ENCODE data around the gene CCSER1.
"Not testable (repeated sequence)": the region's sequence is repeated elsewhere in the genome, so short reads cannot be mapped to it uniquely, and the experiment has no call there.

Gene CCSER1

GRCh38 chr4:90906239-90906638 lies 779.0 kb downstream of the CCSER1 start:
- H3K18ac ChIP-seq (ENCODE audit: low read length): no peak overlapping the region
- no peak overlapping the region for H3K23ac ChIP-seq (ENCODE audit: low read length)
- H3K4me1 ChIP-seq (ENCODE audit: control insufficient read depth in 1 of 2, insufficient read depth in 2 of 2, low read length in 2 of 2): no peaks in the 10 kb centered on the region
- H3K79me2 ChIP-seq (ENCODE audit: control insufficient read depth, insufficient read depth, low read length, poor library complexity): no peaks in the 10 kb centered on the region
- H3K4me3 ChIP-seq (ENCODE audit: low read depth, low read length): no peak overlapping the region
- no peak overlapping the region for H3K14ac ChIP-seq (ENCODE audit: low read length)
- DNase-seq: no peak
- H3K27me3 ChIP-seq (ENCODE audit: insufficient read depth, low read length): no peaks in the 10 kb centered on the region
- no peak overlapping the region for H3K27ac ChIP-seq (ENCODE audit: low read depth, low read length)
- no peak overlapping the region for H2AFZ ChIP-seq (ENCODE audit: insufficient read depth, low read length, poor library complexity)
- 100% methylated on average over 1 of the region's 3 CpGs for WGBS (ENCODE audit: extremely low coverage, insufficient coverage, insufficient read length)
- no peaks in the 10 kb centered on the region for H3K36me3 ChIP-seq (ENCODE audit: control insufficient read depth in 1 of 2, insufficient read depth in 2 of 2, low read length in 2 of 2)
- no peak overlapping the region for H4K8ac ChIP-seq (ENCODE audit: low read depth, low read length)
- no peak overlapping the region for H3K9ac ChIP-seq (ENCODE audit: low read length)
- H3K4ac ChIP-seq (ENCODE audit: low read depth, low read length): no peak overlapping the region
- H4K91ac ChIP-seq (ENCODE audit: low read depth, low read length): no peak overlapping the region
- H3K9me3 ChIP-seq (ENCODE audit: insufficient read depth, low read depth, low read length): peaks cover 2% of the 10 kb centered on the region
- no peak overlapping the region for H3K4me2 ChIP-seq (ENCODE audit: low read length)
- H2AK5ac ChIP-seq (ENCODE audit: low read length): no peak overlapping the region
- no peaks in the 10 kb centered on the region for H3K79me1 ChIP-seq (ENCODE audit: low read length)
- H4K12ac ChIP-seq (ENCODE audit: low read depth, low read length): no peak overlapping the region
- no peak overlapping the region for H2BK5ac ChIP-seq (ENCODE audit: low read depth, low read length, poor library complexity)
- no peak overlapping the region for H2BK12ac ChIP-seq (ENCODE audit: low read length)
- no peak overlapping the region for H2BK120ac ChIP-seq (ENCODE audit: insufficient read depth, low read length, poor library complexity)

GRCh38 chr4:90911724-90912434 lies 784.7 kb downstream of the CCSER1 start:
- H2BK5ac ChIP-seq (ENCODE audit: low read depth, low read length, poor library complexity); H3K18ac ChIP-seq (ENCODE audit: low read length); H3K23ac ChIP-seq (ENCODE audit: low read length); H2BK120ac ChIP-seq (ENCODE audit: insufficient read depth, low read length, poor library complexity); H4K8ac ChIP-seq (ENCODE audit: low read depth, low read length); H3K4me2 ChIP-seq (ENCODE audit: low read length); H3K36me3 ChIP-seq (ENCODE audit: control insufficient read depth in 1 of 2, insufficient read depth in 2 of 2, low read length in 2 of 2); H3K4me3 ChIP-seq (ENCODE audit: low read depth, low read length); H3K9me3 ChIP-seq (ENCODE audit: insufficient read depth, low read depth, low read length); H3K14ac ChIP-seq (ENCODE audit: low read length); H3K79me2 ChIP-seq (ENCODE audit: control insufficient read depth, insufficient read depth, low read length, poor library complexity); H3K27me3 ChIP-seq (ENCODE audit: insufficient read depth, low read length); H4K12ac ChIP-seq (ENCODE audit: low read depth, low read length); H2AK5ac ChIP-seq (ENCODE audit: low read length); DNase-seq; H3K27ac ChIP-seq (ENCODE audit: low read depth, low read length); H2BK12ac ChIP-seq (ENCODE audit: low read length); H3K4me1 ChIP-seq (ENCODE audit: control insufficient read depth in 1 of 2, insufficient read depth in 2 of 2, low read length in 2 of 2); H2AFZ ChIP-seq (ENCODE audit: insufficient read depth, low read length, poor library complexity); H3K4ac ChIP-seq (ENCODE audit: low read depth, low read length); H4K91ac ChIP-seq (ENCODE audit: low read depth, low read length); H3K79me1 ChIP-seq (ENCODE audit: low read length); H3K9ac ChIP-seq (ENCODE audit: low read length): not testable (repeated sequence)
- WGBS (ENCODE audit: extremely low coverage, insufficient coverage, insufficient read length): no CpG with 5 or more reads among the region's 17 CpGs

DNA sequence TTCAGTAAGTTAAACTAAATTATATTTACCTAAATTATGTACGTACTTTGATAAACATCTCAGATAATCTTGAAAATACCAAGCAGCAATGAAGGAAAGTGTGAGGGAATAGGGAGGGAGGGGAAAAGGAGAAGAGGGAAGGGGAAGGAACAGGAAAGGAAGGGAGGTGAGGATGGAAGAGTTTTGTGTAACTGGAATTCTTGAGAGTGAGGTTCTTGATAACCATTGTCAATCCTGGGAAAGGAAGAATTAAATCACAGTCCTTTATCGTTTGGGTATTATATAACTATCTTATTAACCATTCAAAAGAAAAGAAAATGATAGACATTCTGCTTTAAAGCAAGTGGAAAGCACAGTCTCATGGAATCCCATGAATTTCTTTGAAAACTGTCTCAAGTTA lies 795.0 kb downstream of the CCSER1 start:
- Histone ChIP-seq H3K36me3 (ENCODE audit: control insufficient read depth in 1 of 2, insufficient read depth in 2 of 2, low read length in 2 of 2) (no peaks in the 10 kb centered on the region), H2AK5ac (ENCODE audit: low read length) (no peak overlapping the region)

DNA sequence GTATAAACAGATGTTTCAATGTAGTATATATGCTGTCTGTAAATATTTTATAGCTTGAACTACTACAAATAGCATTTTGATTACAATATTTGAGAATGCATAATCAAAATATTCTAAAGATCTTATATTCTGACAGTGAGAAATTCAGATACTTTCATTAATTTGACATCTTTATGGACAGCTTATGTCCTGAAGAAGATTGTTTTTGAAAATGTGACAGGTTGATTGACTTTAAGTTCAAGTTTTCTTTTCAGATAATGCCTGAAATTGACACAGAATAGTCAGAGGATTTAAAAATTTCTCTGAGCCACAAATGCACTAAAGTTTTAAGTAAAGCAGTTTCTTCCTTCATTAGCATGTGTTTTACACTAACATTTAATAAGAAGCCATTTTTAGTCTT lies 799.8 kb downstream of the CCSER1 start:
- H3K14ac ChIP-seq (ENCODE audit: low read length): no peak overlapping the region
- H3K4me2 ChIP-seq (ENCODE audit: low read length): no peak overlapping the region
- H2BK120ac ChIP-seq (ENCODE audit: insufficient read depth, low read length, poor library complexity): no peak overlapping the region
- H4K12ac ChIP-seq (ENCODE audit: low read depth, low read length): no peak overlapping the region
- H2BK5ac ChIP-seq (ENCODE audit: low read depth, low read length, poor library complexity): no peak overlapping the region
- H2BK12ac ChIP-seq (ENCODE audit: low read length): no peak overlapping the region
- no peak overlapping the region for H3K23ac ChIP-seq (ENCODE audit: low read length)
- DNase-seq: no peak
- H3K27ac ChIP-seq (ENCODE audit: low read depth, low read length): no peak overlapping the region
- no peak overlapping the region for H2AFZ ChIP-seq (ENCODE audit: insufficient read depth, low read length, poor library complexity)
- no peak overlapping the region for H3K18ac ChIP-seq (ENCODE audit: low read length)
- no peaks in the 10 kb centered on the region for H3K4me1 ChIP-seq (ENCODE audit: control insufficient read depth in 1 of 2, insufficient read depth in 2 of 2, low read length in 2 of 2)
- H4K91ac ChIP-seq (ENCODE audit: low read depth, low read length): no peak overlapping the region
- H3K79me2 ChIP-seq (ENCODE audit: control insufficient read depth, insufficient read depth, low read length, poor library complexity): no peaks in the 10 kb centered on the region
- H2AK5ac ChIP-seq (ENCODE audit: low read length): no peak overlapping the region
- H3K9ac ChIP-seq (ENCODE audit: low read length): no peak overlapping the region
- no peaks in the 10 kb centered on the region for H3K36me3 ChIP-seq (ENCODE audit: control insufficient read depth in 1 of 2, insufficient read depth in 2 of 2, low read length in 2 of 2)
- no peaks in the 10 kb centered on the region for H3K9me3 ChIP-seq (ENCODE audit: insufficient read depth, low read depth, low read length)
- no peak overlapping the region for H4K8ac ChIP-seq (ENCODE audit: low read depth, low read length)
- H3K79me1 ChIP-seq (ENCODE audit: low read length): no peaks in the 10 kb centered on the region
- H3K27me3 ChIP-seq (ENCODE audit: insufficient read depth, low read length): no peaks in the 10 kb centered on the region
- no peak overlapping the region for H3K4ac ChIP-seq (ENCODE audit: low read depth, low read length)
- no peak overlapping the region for H3K4me3 ChIP-seq (ENCODE audit: low read depth, low read length)

More for the DNA sequence above, 795.0 kb downstream of the CCSER1 start:
- Histone ChIP-seq H3K4me2 (ENCODE audit: low read length) (no peak overlapping the region), H3K18ac (ENCODE audit: low read length) (no peak overlapping the region), H2BK12ac (ENCODE audit: low read length) (no peak overlapping the region), H3K79me2 (ENCODE audit: control insufficient read depth, insufficient read depth, low read length, poor library complexity) (no peaks in the 10 kb centered on the region), H3K27me3 (ENCODE audit: insufficient read depth, low read length) (no peaks in the 10 kb centered on the region), H2BK5ac (ENCODE audit: low read depth, low read length, poor library complexity) (no peak overlapping the region), H3K4ac (ENCODE audit: low read depth, low read length) (no peak overlapping the region), H3K4me3 (ENCODE audit: low read depth, low read length) (no peak overlapping the region), H4K12ac (ENCODE audit: low read depth, low read length) (no peak overlapping the region), H3K9ac (ENCODE audit: low read length) (no peak overlapping the region), H3K79me1 (ENCODE audit: low read length) (no peaks in the 10 kb centered on the region), H3K27ac (ENCODE audit: low read depth, low read length) (no peak overlapping the region), H4K8ac (ENCODE audit: low read depth, low read length) (no peak overlapping the region), H2BK120ac (ENCODE audit: insufficient read depth, low read length, poor library complexity) (no peak overlapping the region), H3K4me1 (ENCODE audit: control insufficient read depth in 1 of 2, insufficient read depth in 2 of 2, low read length in 2 of 2) (no peaks in the 10 kb centered on the region), H3K23ac (ENCODE audit: low read length) (no peak overlapping the region), H3K14ac (ENCODE audit: low read length) (no peak overlapping the region), H3K9me3 (ENCODE audit: insufficient read depth, low read depth, low read length) (no peaks in the 10 kb centered on the region), H4K91ac (ENCODE audit: low read depth, low read length) (no peak overlapping the region), H2AFZ (ENCODE audit: insufficient read depth, low read length, poor library complexity) (no peak overlapping the region)
- WGBS (ENCODE audit: extremely low coverage, insufficient coverage, insufficient read length): no CpG with 5 or more reads among the region's 2 CpGs
- DNase-seq: no peak

All from trophoblast cell (in vitro differentiated cells and primary cell).